NCI-H1048 (cell line): ENCODE measurements around the gene GREM1.

Source experiments
- DNase-seq: peaks from one replicate; lab custom pipeline; 2025; lab: John Stamatoyannopoulos, UW

Gene GREM1

DNA sequence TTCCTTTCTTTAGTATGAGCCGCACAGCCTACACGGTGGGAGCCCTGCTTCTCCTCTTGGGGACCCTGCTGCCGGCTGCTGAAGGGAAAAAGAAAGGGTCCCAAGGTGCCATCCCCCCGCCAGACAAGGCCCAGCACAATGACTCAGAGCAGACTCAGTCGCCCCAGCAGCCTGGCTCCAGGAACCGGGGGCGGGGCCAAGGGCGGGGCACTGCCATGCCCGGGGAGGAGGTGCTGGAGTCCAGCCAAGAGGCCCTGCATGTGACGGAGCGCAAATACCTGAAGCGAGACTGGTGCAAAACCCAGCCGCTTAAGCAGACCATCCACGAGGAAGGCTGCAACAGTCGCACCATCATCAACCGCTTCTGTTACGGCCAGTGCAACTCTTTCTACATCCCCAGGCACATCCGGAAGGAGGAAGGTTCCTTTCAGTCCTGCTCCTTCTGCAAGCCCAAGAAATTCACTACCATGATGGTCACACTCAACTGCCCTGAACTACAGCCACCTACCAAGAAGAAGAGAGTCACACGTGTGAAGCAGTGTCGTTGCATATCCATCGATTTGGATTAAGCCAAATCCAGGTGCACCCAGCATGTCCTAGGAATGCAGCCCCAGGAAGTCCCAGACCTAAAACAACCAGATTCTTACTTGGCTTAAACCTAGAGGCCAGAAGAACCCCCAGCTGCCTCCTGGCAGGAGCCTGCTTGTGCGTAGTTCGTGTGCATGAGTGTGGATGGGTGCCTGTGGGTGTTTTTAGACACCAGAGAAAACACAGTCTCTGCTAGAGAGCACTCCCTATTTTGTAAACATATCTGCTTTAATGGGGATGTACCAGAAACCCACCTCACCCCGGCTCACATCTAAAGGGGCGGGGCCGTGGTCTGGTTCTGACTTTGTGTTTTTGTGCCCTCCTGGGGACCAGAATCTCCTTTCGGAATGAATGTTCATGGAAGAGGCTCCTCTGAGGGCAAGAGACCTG, 13.2 kb downstream of the GREM1 start:
- peak; percentile 8 for DNase-seq

GRCh38 chr15:32732574-32733157, 14.9 kb downstream of the GREM1 start:
- DNase-seq: no peak

GRCh38 chr15:32733281-32733680, 15.5 kb downstream of the GREM1 start:
- no peak for DNase-seq

GRCh38 chr15:32735989-32736700, 18.3 kb downstream of the GREM1 start:
- no peak for DNase-seq

DNA sequence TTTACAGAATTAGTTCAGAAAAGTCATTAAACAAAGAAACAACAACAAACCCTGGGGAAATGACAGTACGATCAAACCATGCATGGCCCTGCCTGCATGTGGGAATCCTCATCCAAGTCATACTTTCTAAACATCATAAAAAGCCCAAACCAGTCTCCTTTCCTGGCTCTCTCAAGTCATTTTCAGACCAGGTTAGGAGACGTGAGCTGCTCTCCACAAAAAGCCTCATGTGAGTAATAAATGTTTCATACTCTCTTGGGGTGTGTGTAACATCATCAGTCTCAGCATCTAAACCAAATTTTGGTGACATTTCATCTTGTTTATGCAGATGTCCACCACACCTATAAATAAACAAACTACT, 18.9 kb downstream of the GREM1 start:
- no peak for DNase-seq

- no peak for DNase-seq
Measured at GRCh38 chr15:32737304-32737703, 19.5 kb downstream of the GREM1 start.

GRCh38 chr15:32738666-32739065, 20.9 kb downstream of the GREM1 start:
- no peak for DNase-seq

DNA sequence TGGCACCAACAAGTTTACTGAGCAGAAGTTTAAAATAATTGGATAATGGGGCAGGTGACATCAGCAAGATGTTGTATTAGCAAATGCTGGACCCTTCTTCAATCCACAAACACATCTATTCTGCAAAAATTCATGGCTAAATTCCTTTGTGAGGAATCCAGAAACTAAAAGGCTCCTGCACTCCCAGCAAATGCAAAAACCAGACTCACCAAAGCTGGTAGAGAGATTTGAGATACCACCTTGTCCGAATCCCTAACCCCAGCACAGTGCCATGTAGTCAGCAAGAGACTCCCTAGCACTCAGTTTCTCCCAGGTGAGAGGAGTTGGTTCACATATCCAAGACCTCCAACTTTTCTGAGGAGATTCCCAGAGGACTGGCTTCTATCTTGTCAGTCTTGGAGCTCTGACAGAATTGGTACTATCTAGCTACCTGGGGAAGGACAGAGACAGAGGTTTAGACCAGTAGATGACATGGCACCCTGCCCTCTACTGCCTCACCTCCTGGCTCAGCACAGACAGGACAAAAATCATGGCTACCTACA, 21.8 kb downstream of the GREM1 start:
- no peak for DNase-seq

DNA sequence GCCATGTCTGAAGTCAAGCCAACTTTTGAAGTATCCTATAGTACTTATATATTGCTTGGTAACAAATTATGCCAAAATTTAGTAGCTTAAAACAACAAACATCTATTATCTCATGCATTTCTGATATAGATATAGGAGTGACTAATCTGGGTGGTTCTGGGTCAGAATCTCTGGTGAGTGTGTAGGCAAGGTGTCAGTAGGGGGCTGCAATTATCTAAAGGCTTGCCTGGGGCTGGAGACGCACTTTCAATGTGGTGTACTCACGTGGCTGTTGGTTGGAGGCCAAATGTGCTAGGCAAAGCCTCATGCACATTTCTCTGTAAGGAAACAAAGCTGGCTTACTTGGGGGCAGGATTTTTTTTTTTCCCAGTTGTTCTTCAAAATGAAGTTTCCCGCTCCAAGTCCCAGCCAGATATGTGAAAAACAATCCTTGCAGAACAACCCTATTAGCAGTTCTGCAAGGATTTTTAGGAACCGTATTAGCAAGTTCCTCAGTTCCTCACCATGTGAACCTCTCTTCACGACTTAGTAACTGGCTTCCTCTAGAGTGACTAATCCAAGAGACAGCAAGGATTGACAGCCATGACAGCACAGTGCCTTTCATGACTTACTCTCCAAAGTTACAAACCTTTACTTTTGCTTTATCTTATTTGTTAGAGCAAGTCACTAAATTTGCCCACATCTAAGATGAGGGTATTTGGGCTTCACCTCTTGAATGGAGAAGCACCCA, 25.8 kb downstream of the GREM1 start:
- no peak for DNase-seq

DNA sequence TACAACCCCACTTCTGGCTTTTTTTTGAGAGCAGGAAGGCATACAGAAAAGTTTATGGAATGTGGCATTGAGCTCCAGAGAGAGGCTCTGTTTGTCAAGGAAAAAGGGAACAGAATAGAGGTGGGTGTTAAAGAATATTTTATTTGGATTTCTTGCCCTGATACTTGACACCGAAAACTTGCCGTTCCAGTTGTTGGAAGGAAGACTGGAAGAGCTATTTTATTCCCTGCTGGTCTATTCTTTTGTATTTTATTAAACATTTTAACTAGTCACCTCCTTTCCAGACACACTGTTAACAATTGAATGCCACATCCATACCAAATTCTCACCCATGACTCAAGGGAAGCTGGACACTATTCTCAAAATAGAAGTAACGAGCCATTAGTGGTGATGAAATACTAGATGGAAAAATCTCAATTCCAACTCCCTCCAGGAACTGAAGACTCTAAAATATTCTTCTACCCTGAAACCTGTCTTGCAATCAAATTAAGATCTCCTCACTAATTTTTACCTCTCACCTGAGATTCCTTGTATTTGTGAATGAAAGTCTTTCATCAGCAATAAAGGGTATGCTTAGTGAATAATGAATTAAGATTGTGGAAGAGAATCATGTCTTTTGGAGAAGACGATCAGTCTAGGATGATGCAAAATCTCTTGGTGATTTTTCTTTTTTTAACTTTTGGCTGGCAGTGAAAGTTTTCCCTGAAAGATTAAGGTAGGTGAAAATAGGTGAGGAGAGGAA, 28.5 kb downstream of the GREM1 start:
- no peak for DNase-seq

- no peak for DNase-seq
Measured at GRCh38 chr15:32747921-32748342, 30.1 kb downstream of the GREM1 start.

DNA sequence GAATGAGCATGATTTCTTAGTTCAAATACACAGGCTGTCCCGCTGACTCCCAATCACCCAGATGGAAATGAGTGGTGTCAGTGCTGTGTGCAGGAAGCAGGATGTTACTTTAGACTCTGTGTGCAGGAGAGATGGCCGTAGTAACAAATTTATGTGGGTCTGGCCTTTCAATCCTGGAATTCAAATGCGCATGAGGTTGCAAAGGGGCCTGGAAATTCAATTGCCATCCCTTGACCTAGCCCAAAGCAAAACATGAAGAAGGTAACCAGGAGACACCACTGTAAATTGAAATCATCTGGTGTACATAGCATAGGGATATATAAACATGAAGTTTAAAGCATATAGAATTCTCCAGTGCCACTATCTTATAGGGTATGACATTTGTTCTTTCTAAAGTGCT, 33.2 kb downstream of the GREM1 start:
- DNase-seq: no peak

DNA sequence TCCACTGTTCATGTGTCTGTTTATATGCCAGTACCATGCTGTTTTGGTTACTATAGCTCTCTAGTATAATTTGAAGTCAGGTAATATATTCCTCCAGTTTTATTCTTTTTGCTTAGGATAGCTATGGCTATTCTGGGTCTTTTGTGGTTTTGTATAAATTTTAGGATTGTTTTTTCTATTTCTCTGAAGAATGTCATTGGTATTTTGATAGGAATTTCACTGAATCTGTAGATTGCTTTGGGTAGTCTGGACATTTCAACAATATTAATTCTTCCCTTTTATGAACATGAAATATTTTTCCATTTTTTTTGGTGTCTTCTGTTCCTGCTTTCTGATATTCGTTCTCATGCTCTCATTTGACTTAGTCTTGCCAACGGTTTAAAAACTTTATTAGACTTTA, 39.6 kb downstream of the GREM1 start:
- no peak for DNase-seq

DNA sequence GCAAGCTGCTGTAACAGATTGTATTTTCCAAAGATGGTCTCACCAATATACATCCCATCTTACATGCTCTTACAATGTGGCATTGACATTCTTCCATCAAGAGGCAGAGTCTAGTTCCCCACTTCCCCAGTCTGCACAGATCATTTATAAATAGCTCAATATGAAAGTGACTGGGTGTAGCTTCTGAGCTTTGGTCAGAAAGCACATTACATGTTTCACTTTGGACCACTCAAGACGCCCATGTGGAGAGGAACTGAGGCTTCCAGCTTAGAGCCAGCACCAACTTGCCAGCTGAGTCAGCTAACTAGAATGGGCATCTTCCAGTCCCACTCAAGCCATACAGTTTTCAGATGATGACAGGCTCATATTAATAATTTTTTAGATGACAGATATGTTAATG, 45.5 kb downstream of the GREM1 start:
- no peak for DNase-seq

DNA sequence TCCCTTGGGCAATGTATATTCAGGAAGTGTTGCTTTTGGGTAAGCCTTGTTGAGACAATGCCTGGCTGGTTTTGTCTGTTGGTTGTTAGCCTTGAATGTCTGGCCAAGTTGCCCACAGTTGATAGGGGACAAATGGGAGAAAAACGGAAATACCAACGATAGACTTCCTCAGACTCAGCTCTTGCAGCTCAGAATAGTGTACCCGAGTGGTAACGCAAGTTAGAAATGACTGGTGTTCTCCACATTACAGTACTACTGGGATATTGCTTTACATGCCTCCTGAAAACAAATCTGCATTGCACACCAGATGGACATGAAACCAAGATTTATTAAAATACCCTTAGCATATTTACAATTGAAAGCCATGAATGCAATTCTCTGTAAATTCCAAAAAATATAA, 47.4 kb downstream of the GREM1 start:
- DNase-seq: no peak

DNA sequence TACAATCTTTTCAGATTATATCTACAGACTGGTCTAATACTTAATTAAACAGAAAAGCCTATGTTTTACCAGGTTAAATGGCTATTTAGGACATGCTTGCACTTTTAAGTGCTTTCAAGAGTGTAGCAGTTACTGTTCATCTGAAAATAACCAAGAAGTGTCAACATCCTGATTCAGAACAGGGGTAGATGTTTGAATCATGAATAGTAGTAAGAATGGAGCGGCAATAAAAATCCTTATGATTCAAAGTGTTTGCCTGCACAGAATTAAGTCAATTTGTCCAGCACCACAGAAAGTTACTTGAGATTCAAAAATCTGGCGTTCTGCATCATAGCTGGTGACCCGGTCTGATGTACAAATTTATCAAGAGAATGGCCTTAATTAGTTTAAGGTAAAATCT, 48.3 kb downstream of the GREM1 start:
- DNase-seq: no peak

GRCh38 chr15:32767236-32767635, 49.4 kb downstream of the GREM1 start:
- no peak for DNase-seq

DNA sequence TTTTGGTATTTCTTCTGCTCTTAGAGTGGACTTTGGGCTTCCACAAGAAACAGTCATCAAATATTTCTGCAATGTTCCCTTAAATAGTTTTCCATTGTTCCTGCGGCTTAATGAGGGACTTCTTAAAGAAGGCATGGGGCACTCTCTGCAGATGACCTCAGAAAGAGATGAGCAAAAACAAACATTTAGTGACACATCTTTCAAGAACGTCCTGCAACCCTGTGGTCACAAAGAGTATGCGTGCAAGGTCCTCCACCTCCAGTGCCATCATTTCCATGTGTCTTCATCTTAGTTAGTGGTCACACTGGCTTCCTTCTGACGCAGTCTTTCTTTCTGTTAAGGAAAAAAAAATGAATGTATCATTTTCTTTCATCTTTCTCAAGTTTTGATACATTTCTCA, 56.2 kb downstream of the GREM1 start:
- no peak for DNase-seq

DNA sequence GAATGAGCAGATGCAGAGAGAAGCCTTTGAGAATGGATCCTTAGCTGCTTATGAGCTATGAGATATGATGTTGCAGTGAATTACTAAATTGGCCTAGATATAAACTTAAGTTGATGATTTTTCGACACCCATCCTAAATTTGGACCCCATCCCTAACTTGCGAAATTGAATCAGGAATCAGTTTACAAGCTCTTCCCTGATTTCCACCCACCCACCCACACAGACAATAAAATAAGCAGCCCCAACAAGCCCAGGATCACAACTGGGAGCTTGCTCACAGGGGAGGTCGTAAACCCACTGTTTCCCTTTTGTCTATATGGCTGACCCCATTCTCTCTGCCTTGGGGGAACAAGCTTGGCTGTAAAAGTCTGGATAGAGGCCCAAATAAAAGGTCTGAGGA, 57.3 kb downstream of the GREM1 start:
- no peak for DNase-seq

GRCh38 chr15:32778391-32779176, 60.8 kb downstream of the GREM1 start:
- no peak for DNase-seq
